B cell (primary cell): ENCODE results near the gene EPB41L2. TPM values are rescaled to one million over a fixed set of nuclear protein-coding genes. Genes with fewer than 3 reads are reported as not detected.

ENCODE experiments used
- ATAC-seq: fragments of 200-7000 bp; cut with Tn5 transposase; one replicate; pipeline ENCODE4 v1.10.0; 2021; ENCODE audit warnings: low read depth, mild to moderate bottlenecking, moderate number of reproducible peaks, moderate library complexity
- CTCF ChIA-PET: fragments of 350-600 bp; sonication (Branson Sonifier 250); formaldehyde crosslinking; loops from one replicate; lab custom pipeline; 2021; ENCODE audit warnings: antibody characterized with exemption, inconsistent platforms; lab: Charles Lee
- POLR2A ChIA-PET: fragments of 350-600 bp; sonication (Branson Sonifier 250); formaldehyde crosslinking; loops from one replicate; lab custom pipeline; 2021; ENCODE audit warnings: antibody characterized with exemption; lab: Charles Lee
- DNase-seq: peaks from one replicate; pipeline ENCODE4 v3.0.0; 2013
- H2AFZ ChIP-seq: 2 replicates; pipeline ENCODE4 v1.6.1; 2012; ENCODE audit warnings: mild to moderate bottlenecking, low read depth, low read length; ENCODE audit not compliant: insufficient read depth, poor library complexity, severe bottlenecking
- H3K27ac ChIP-seq, 2 donors: 1 replicate in 1 of 2; 2 replicates in 1 of 2; pipeline ENCODE4 v1.5.1; 2012 to 2013; ENCODE audit warnings: low read length in 2 of 2, mild to moderate bottlenecking in 2 of 2, moderate library complexity in 1 of 2
- H3K27me3 ChIP-seq, 4 experiments: fragments of 200-600 bp in 1 of 4; sonication (generic) in 1 of 4; replicated peaks in 1 of 4; 1 replicate in 2 of 4; 2 replicates in 2 of 4; pipeline versions ENCODE4 v1.6.1 to v1.7.0; 2013 to 2016; ENCODE audit warnings: low read length in 3 of 4, mild to moderate bottlenecking in 2 of 4, mixed read lengths in 1 of 4, moderate library complexity in 1 of 4; ENCODE audit not compliant: insufficient read depth in 4 of 4, control insufficient read depth in 3 of 4; ENCODE audit errors: control extremely low read depth in 1 of 4
- H3K36me3 ChIP-seq, 2 experiments: replicated peaks in 1 of 2; 1 replicate in 1 of 2; 2 replicates in 1 of 2; pipeline versions ENCODE4 v1.6.1 to v1.7.1; 2013; ENCODE audit warnings: low read length in 1 of 2; ENCODE audit not compliant: insufficient read depth in 2 of 2, control insufficient read depth in 1 of 2; ENCODE audit errors: control extremely low read depth in 1 of 2, extremely low read depth in 1 of 2
- H3K4me1 ChIP-seq, 2 donors: fragments of 200-600 bp in 1 of 2; sonication (generic) in 1 of 2; 1 replicate in 1 of 2; 2 replicates in 1 of 2; pipeline versions ENCODE4 v1.5.1 to v1.6.1; 2013 to 2017; ENCODE audit warnings: low read length in 2 of 2; ENCODE audit not compliant: control insufficient read depth in 2 of 2, insufficient read depth in 2 of 2
- H3K4me2 ChIP-seq: replicated peaks from 2 replicates; pipeline ENCODE3; 2012; ENCODE audit warnings: mild to moderate bottlenecking, low read depth, low read length; ENCODE audit not compliant: poor library complexity, severe bottlenecking
- H3K4me3 ChIP-seq, 5 experiments: fragments of 200-600 bp in 1 of 5; sonication (generic) in 1 of 5; 1 replicate in 3 of 5; 2 replicates in 2 of 5; pipeline versions ENCODE4 v1.5.1 to v1.7.0; 2011 to 2016; ENCODE audit warnings: low read length in 4 of 5, mild to moderate bottlenecking in 4 of 5, low read depth in 2 of 5, control low read depth in 1 of 5, moderate library complexity in 1 of 5; ENCODE audit not compliant: insufficient read depth in 1 of 5; ENCODE audit errors: control extremely low read depth in 1 of 5, extremely low read depth in 1 of 5
- H3K79me2 ChIP-seq: fragments of 200-600 bp; sonication (generic); one replicate; pipeline ENCODE4 v1.6.0; 2016; ENCODE audit warnings: low read length; ENCODE audit not compliant: control insufficient read depth, insufficient read depth
- H3K9ac ChIP-seq: fragments of 200-600 bp; sonication (generic); 2 replicates; pipeline ENCODE4 v1.6.1; 2017; ENCODE audit warnings: mild to moderate bottlenecking, low read length, moderate library complexity
- H3K9me3 ChIP-seq, 3 donors: one replicate each; pipeline versions ENCODE4 v1.6.1 to v1.7.1; 2013; ENCODE audit warnings: low read length in 2 of 3; ENCODE audit not compliant: control insufficient read depth in 2 of 3, insufficient read depth in 1 of 3; ENCODE audit errors: control extremely low read depth in 1 of 3
- H4K20me1 ChIP-seq: 2 replicates; pipeline ENCODE4 v1.6.0; 2012; ENCODE audit warnings: mild to moderate bottlenecking, low read length; ENCODE audit not compliant: insufficient read depth, control insufficient read depth, poor library complexity, severe bottlenecking
- H3K27ac Mint-ChIP-seq: one replicate; pipeline ENCODE4 v1.8.0; 2021; ENCODE audit warnings: mixed read lengths
- H3K27me3 Mint-ChIP-seq: one replicate; pipeline ENCODE4 v1.8.0; 2021; ENCODE audit warnings: mixed read lengths
- H3K4me1 Mint-ChIP-seq: one replicate; pipeline ENCODE4 v1.8.0; 2021; ENCODE audit warnings: mixed read lengths
- H3K4me3 Mint-ChIP-seq: one replicate; pipeline ENCODE4 v1.8.0; 2021; ENCODE audit warnings: mixed read lengths
- H3K9me3 Mint-ChIP-seq: one replicate; pipeline ENCODE4 v1.8.0; 2022; ENCODE audit warnings: mixed read lengths; ENCODE audit not compliant: insufficient read depth
- CTCF ChIP-seq: fragments of 200-600 bp; IDR thresholded peaks from one replicate; pipeline ENCODE4 v1.8.0; 2022; ENCODE audit warnings: antibody characterized with exemption, mild to moderate bottlenecking
- EZH2 ChIP-seq: IDR thresholded peaks from 2 replicates; pipeline ENCODE4 v1.6.1; 2012; ENCODE audit warnings: borderline replicate concordance, low read depth, mild to moderate bottlenecking, moderate library complexity, low read length; ENCODE audit not compliant: insufficient read depth, poor library complexity, severe bottlenecking
- WGBS: methylation state at CpG from one replicate; pipeline ENCODE4 v1.1.5; 2013; ENCODE audit warnings: missing lambda C conversion rate; ENCODE audit not compliant: insufficient coverage; 5-methylcytosine and 5-hydroxymethylcytosine counted together
- intact Hi-C: fragments of 100-400 bp; cut with micrococcal nuclease; formaldehyde crosslinking; loops from one replicate; pipeline ENCODE4 v1.10.0; 2022
- polyA plus RNA-seq: library from polyadenylated mRNA; depleted of rRNA; stranded (reverse); fragments of >200 nt; gene quantifications from 2 replicates; pipeline ENCODE4 v1.2.3, GENCODE V29; 2012
- total RNA-seq, 2 donors: library from RNA; stranded (reverse); fragments of 120-200 nt in 1 of 2; gene quantifications; 1 replicate in 1 of 2; 2 replicates in 1 of 2; pipeline versions ENCODE4 v1.2.3 to v1.2.4, GENCODE V29; 2013 to 2022

The EPB41L2 gene
- total and polyA plus RNA-seq, 2 donors (not counting 1 experiment from before 2014, with no cell fraction given), result 17.8 to 61.0 TPM

GRCh38 chr6:130923350-130923749, 139.7 kb downstream of the EPB41L2 start:
- no peaks in the 10 kb centered on the region for H3K27me3 Mint-ChIP-seq
- POLR2A ChIA-PET, result no interaction called here

GRCh38 chr6:130922922-130923321, 140.1 kb downstream of the EPB41L2 start:
- Mint-ChIP-seq H3K9me3 (no peaks in the 10 kb centered on the region), H3K4me3 (no peak overlapping the region), H3K27me3 (no peaks in the 10 kb centered on the region), H3K27ac (no peak overlapping the region), H3K4me1 (no peaks in the 10 kb centered on the region)
- DNase-seq (no peak), ATAC-seq (no peak)
- H2AFZ ChIP-seq, result no peak overlapping the region
- no peak overlapping the region for H3K9ac ChIP-seq
- H3K9me3 ChIP-seq, result no peaks in the 10 kb centered on the region
- TF ChIP-seq EZH2, result no peak
- TF ChIP-seq CTCF, result no peak
- no peak overlapping the region for H3K4me3 ChIP-seq
- peaks cover 0 to 5% of the 10 kb centered on the region in 2 experiments for H3K36me3 ChIP-seq
- ChIA-PET CTCF (no interaction called here), POLR2A (no interaction called here)
- H3K4me1 ChIP-seq, result no peaks in the 10 kb centered on the region
- WGBS, result 81% methylated on average over 3 of the region's 3 CpGs
- no peak overlapping the region for H3K27ac ChIP-seq
- H3K79me2 ChIP-seq, result no peaks in the 10 kb centered on the region
- intact Hi-C loops, result no loop called here
- no peaks in the 10 kb centered on the region for H3K27me3 ChIP-seq
- no peak overlapping the region for H3K4me2 ChIP-seq
- H4K20me1 ChIP-seq, result no peaks in the 10 kb centered on the region

More at GRCh38 chr6:130923350-130923749, 139.7 kb downstream of the EPB41L2 start:
- Histone ChIP-seq H3K27me3 (no peaks in the 10 kb centered on the region), H3K4me1 (no peaks in the 10 kb centered on the region), H3K9ac (no peak overlapping the region), H3K4me2 (no peak overlapping the region), H4K20me1 (no peaks in the 10 kb centered on the region), H2AFZ (no peak overlapping the region), H3K36me3 (peaks cover 0 to 5% of the 10 kb centered on the region in 2 experiments), H3K79me2 (no peaks in the 10 kb centered on the region), H3K4me3 (no peak overlapping the region), H3K9me3 (no peaks in the 10 kb centered on the region), H3K27ac (no peak overlapping the region)
- WGBS, result 77% methylated on average over 1 of the region's 1 CpG
- no peak for DNase-seq
- Mint-ChIP-seq H3K9me3 (no peaks in the 10 kb centered on the region), H3K4me1 (no peaks in the 10 kb centered on the region), H3K27ac (no peak overlapping the region), H3K4me3 (no peak overlapping the region)
- intact Hi-C loops, result no loop called here
- TF ChIP-seq CTCF, result no peak
- no peak for TF ChIP-seq EZH2
- no peak for ATAC-seq
- CTCF ChIA-PET, result no interaction called here
